HepG2 (cell line): ENCODE data around the gene DDR1. TPM values are rescaled to one million over a fixed set of nuclear protein-coding genes. Genes with fewer than 3 reads are reported as not detected.
A peak's percentile ranks its signal among the peaks of the same experiment; 100 is the strongest.

Source experiments
- DDIT3 ChIP-seq: sonication (generic); formaldehyde crosslinking; IDR thresholded peaks from 2 replicates; pipeline ENCODE4 v1.4.0; 2020; ENCODE audit warnings: mild to moderate bottlenecking, missing genetic modification reagents
- REL ChIP-seq: sonication (generic); formaldehyde crosslinking; conservative IDR thresholded peaks from 2 replicates; pipeline ENCODE4 v1.8.0; 2022; ENCODE audit warnings: mild to moderate bottlenecking, missing genetic modification reagents, moderate library complexity
- RFX3 ChIP-seq: IDR thresholded peaks from 2 replicates; pipeline ENCODE4 v1.6.1; 2016; ENCODE audit warnings: missing biosample characterization, missing genetic modification reagents
- RXRA ChIP-seq: sonication (generic); formaldehyde crosslinking; IDR thresholded peaks from 2 replicates; pipeline ENCODE4 v1.5.1; 2020; ENCODE audit warnings: missing genetic modification reagents
- SATB2 ChIP-seq: sonication (generic); formaldehyde crosslinking; IDR thresholded peaks from 2 replicates; pipeline ENCODE4 v1.5.0; 2020; ENCODE audit warnings: missing genetic modification reagents
- SSRP1 ChIP-seq: IDR thresholded peaks from 2 replicates; pipeline ENCODE4 v1.6.1; 2016; ENCODE audit warnings: control low read depth
- XRCC5 ChIP-seq: fragments of 200-400 bp; formaldehyde crosslinking; optimal IDR thresholded peaks from 2 replicates; pipeline ENCODE3; 2017; ENCODE audit warnings: mild to moderate bottlenecking, low read length
- ZFY ChIP-seq: sonication (generic); formaldehyde crosslinking; IDR thresholded peaks from 2 replicates; pipeline ENCODE4 v1.4.0; 2020; ENCODE audit warnings: missing genetic modification reagents
- ZKSCAN5 ChIP-seq: sonication (generic); formaldehyde crosslinking; IDR thresholded peaks from 2 replicates; pipeline ENCODE4 v1.5.1; 2020; ENCODE audit warnings: mild to moderate bottlenecking, missing genetic modification reagents
- ZNF17 ChIP-seq: sonication (generic); formaldehyde crosslinking; IDR thresholded peaks from 2 replicates; pipeline ENCODE4 v1.5.0; 2020; ENCODE audit warnings: mild to moderate bottlenecking, missing genetic modification reagents
- ZNF318 ChIP-seq: sonication (generic); formaldehyde crosslinking; IDR thresholded peaks from 2 replicates; pipeline ENCODE4 v1.4.0; 2020; ENCODE audit warnings: mild to moderate bottlenecking, missing genetic modification reagents
- ZNF414 ChIP-seq: sonication (generic); formaldehyde crosslinking; IDR thresholded peaks from 2 replicates; pipeline ENCODE4 v1.5.0; 2020; ENCODE audit warnings: missing genetic modification reagents
- ZNF569 ChIP-seq: sonication (generic); formaldehyde crosslinking; IDR thresholded peaks from 2 replicates; pipeline ENCODE4 v1.5.0; 2020; ENCODE audit warnings: mild to moderate bottlenecking, missing genetic modification reagents, moderate library complexity, borderline replicate concordance
- ZNF792 ChIP-seq: IDR thresholded peaks from 2 replicates; pipeline ENCODE4 v1.6.1; 2016
- ZSCAN25 ChIP-seq: sonication (generic); formaldehyde crosslinking; IDR thresholded peaks from 2 replicates; pipeline ENCODE4 v1.8.0; 2022; ENCODE audit warnings: mild to moderate bottlenecking, missing genetic modification reagents
- polyA plus RNA-seq, 8 experiments: library from polyadenylated mRNA; depleted of rRNA in 3 of 8; stranded (reverse) in 7 of 8; unstranded in 1 of 8; fragments of >200 nt; fragmentation: Illumina TruSeq in 4 of 8; extraction: Trizol in 4 of 8; gene quantifications; 2 replicates each; pipeline versions ENCODE4 v1.2.1 to v1.2.3, GENCODE V29; 2011 to 2016; ENCODE audit warnings: low read depth in 4 of 8, missing spikeins in 1 of 8, mixed read lengths in 1 of 8; ENCODE audit not compliant: insufficient read depth in 1 of 8
- total RNA-seq, 5 experiments: library from RNA; depleted of rRNA; stranded (reverse); fragments of >200 nt; fragmentation: Illumina TruSeq; extraction: Trizol; gene quantifications; 2 replicates each; pipeline ENCODE4 v1.2.3, GENCODE V29; 2016; ENCODE audit warnings: low read depth in 1 of 5
- TF ChIP-seq, protein P1 (sequence below): sonication (generic); formaldehyde crosslinking; IDR thresholded peaks from 2 replicates; pipeline ENCODE4 v1.8.1; 2022; ENCODE audit warnings: low read depth, mild to moderate bottlenecking, missing genetic modification reagents
- TF ChIP-seq, protein P2 (sequence below): sonication (generic); formaldehyde crosslinking; IDR thresholded peaks from 2 replicates; pipeline ENCODE4 v1.8.1; 2023; ENCODE audit warnings: mild to moderate bottlenecking, missing genetic modification reagents

DDR1 gene
- total and polyA plus RNA-seq, 2 of the 13 experiments (the other 11 are each of a cell fraction or from before 2014, with no cell fraction given), result 16.7 to 20.2 TPM

DNA sequence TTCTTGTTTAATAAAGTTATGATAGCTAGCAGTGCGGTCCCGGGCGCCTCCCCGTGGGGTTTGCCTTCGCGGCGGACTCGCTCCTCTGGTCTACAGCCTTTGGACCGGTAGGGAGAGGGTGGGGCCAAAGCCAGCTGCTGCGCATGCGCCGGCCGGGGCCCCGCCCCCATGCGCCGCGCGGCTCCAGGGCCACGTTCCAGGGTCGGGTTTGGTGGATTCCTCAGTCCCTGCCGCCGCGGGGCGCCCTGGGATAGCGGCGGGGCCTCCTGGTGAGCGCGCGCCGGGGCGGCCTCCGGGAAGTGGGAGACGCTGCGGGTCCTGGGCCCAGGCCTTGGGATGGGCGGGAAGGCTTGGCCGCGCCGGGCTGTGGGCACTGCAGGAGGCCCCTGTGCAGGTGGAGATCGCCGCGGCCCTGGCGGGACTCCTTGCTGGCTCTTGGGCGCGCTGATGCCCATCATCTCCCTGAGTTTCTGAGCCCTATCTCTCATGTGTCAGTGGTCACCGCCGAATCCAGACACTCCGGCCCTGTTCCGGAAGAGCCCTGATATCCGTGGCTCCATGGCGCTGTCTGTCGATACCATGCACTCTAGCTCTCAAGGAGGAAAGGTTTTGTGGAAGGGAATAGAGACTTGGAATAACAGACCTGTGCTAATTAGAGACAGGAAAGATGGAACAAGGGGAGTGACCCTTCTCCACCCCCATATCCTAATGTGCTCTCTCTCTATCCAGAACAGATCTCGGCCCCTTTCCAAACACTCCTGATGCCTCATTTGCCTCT is 29.9 kb downstream of the DDR1 start, which contains the start of gene VARS2 (continued):
- TF ChIP-seq, protein P1, sequence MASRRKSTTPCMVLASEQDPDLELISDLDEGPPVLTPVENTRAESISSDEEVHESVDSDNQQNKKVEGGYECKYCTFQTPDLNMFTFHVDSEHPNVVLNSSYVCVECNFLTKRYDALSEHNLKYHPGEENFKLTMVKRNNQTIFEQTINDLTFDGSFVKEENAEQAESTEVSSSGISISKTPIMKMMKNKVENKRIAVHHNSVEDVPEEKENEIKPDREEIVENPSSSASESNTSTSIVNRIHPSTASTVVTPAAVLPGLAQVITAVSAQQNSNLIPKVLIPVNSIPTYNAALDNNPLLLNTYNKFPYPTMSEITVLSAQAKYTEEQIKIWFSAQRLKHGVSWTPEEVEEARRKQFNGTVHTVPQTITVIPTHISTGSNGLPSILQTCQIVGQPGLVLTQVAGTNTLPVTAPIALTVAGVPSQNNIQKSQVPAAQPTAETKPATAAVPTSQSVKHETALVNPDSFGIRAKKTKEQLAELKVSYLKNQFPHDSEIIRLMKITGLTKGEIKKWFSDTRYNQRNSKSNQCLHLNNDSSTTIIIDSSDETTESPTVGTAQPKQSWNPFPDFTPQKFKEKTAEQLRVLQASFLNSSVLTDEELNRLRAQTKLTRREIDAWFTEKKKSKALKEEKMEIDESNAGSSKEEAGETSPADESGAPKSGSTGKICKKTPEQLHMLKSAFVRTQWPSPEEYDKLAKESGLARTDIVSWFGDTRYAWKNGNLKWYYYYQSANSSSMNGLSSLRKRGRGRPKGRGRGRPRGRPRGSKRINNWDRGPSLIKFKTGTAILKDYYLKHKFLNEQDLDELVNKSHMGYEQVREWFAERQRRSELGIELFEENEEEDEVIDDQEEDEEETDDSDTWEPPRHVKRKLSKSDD (CRISPR knock-in tag), result peak; percentile 72
- TF ChIP-seq ZKSCAN5 (CRISPR knock-in tag) (peak; percentile 53), ZNF414 (CRISPR knock-in tag) (peak; percentile 93), ZNF569 (CRISPR knock-in tag) (no peak), RXRA (peak; percentile 54), XRCC5 (peak; percentile 84), SSRP1 (0 out of 2 replicates have a peak, but pooled peaks have one; percentile 42), ZSCAN25 (CRISPR knock-in tag) (peak; percentile 79), ZNF17 (CRISPR knock-in tag) (no peak), SATB2 (peak; percentile 66; the same call in 1 of the 2 replicates), REL (CRISPR knock-in tag) (peak; percentile 96), ZFY (CRISPR knock-in tag) (peak; percentile 99), ZNF318 (CRISPR knock-in tag) (no peak), RFX3 (CRISPR knock-in tag) (no peak), ZNF792 (CRISPR knock-in tag) (peak; percentile 82), DDIT3 (CRISPR knock-in tag) (no peak)
- TF ChIP-seq, protein P2, sequence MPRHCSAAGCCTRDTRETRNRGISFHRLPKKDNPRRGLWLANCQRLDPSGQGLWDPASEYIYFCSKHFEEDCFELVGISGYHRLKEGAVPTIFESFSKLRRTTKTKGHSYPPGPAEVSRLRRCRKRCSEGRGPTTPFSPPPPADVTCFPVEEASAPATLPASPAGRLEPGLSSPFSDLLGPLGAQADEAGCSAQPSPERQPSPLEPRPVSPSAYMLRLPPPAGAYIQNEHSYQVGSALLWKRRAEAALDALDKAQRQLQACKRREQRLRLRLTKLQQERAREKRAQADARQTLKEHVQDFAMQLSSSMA, result no peak
